HCT116 (cell line): Measurements from ENCODE around the gene UVSSA. TPM values are rescaled to one million over a fixed set of nuclear protein-coding genes. Genes with fewer than 3 reads are reported as not detected.

Experiments used
- ATAC-seq: fragments of 200-7000 bp; cut with Tn5 transposase; 2 replicates; pipeline ENCODE4 v1.9.1; 2020; ENCODE audit warnings: mild to moderate bottlenecking, moderate library complexity
- BruUV-seq: library from RNA; stranded (reverse); fragments of 400-500 nt; replicated peaks from 2 replicates; lab custom pipeline; 2021; lab: Mats Ljungman, UMichigan
- CTCF ChIA-PET: fragments of 300-600 bp; sonication (Branson Sonifier 250); formaldehyde crosslinking; loops from one replicate; lab custom pipeline; 2021; ENCODE audit warnings: antibody characterized with exemption; lab: Charles Lee
- POLR2A ChIA-PET: fragments of 300-600, 350-600 bp; sonication (Branson Sonifier 250); formaldehyde crosslinking; loops from one replicate; lab custom pipeline; 2021; ENCODE audit warnings: antibody characterized with exemption; lab: Charles Lee
- RAD21 ChIA-PET, 2 experiments: fragments of 300-600 bp; sonication (Branson Sonifier 250); formaldehyde crosslinking; loops; one replicate each; lab custom pipeline; 2023; ENCODE audit warnings: low total read pairs in 2 of 2; ENCODE audit not compliant: uncharacterized antibody in 2 of 2, unreplicated experiment in 2 of 2, low non-redundant PET in 1 of 2; lab: Charles Lee
- DNase-seq: peaks from one replicate; pipeline ENCODE4 v3.0.0-alpha.2; 2010; ENCODE audit warnings: low read depth, low spot score
- H2AFZ ChIP-seq: fragments of 200-600 bp; shearing (Covaris generic), sonication (generic); 2 replicates; pipeline ENCODE4 v1.6.1; 2017; ENCODE audit warnings: low read depth, mixed run types, mixed read lengths, antibody characterized with exemption, low read length; ENCODE audit not compliant: poor library complexity, severe bottlenecking
- H3K27ac ChIP-seq: 2 replicates; pipeline ENCODE4 v1.5.1; 2012; ENCODE audit warnings: low read depth, low read length
- H3K27me3 ChIP-seq: fragments of 200-600 bp; sonication (generic); 2 replicates; pipeline ENCODE4 v1.6.1; 2016; ENCODE audit warnings: mixed run types, low read length, mixed read lengths; ENCODE audit not compliant: insufficient read depth
- H3K36me3 ChIP-seq, 2 experiments: fragments of 200-500 bp in 1 of 2; fragments of 200-600 bp in 1 of 2; sonication (Bioruptor generic) in 1 of 2; sonication (generic) in 1 of 2; 2 replicates each; pipeline versions ENCODE4 v1.5.1 to v1.6.1; 2014 to 2016; ENCODE audit warnings: low read length in 2 of 2, inconsistent platforms in 1 of 2, mixed read lengths in 1 of 2, mixed run types in 1 of 2; ENCODE audit not compliant: insufficient read depth in 2 of 2, control insufficient read depth in 1 of 2
- H3K4me1 ChIP-seq, 2 experiments: fragments of 200-600 bp in 1 of 2; sonication (generic) in 1 of 2; 2 replicates each; pipeline versions ENCODE4 v1.5.1 to v1.6.1; 2012 to 2017; ENCODE audit warnings: low read length in 2 of 2, inconsistent platforms in 1 of 2, mild to moderate bottlenecking in 1 of 2, mixed read lengths in 1 of 2, mixed run types in 1 of 2, moderate library complexity in 1 of 2; ENCODE audit not compliant: insufficient read depth in 2 of 2, control insufficient read depth in 1 of 2
- H3K4me2 ChIP-seq: fragments of 200-600 bp; sonication (generic); 2 replicates; pipeline ENCODE4 v1.6.1; 2017; ENCODE audit warnings: mixed run types, low read length, mixed read lengths
- H3K4me3 ChIP-seq, 2 experiments: fragments of 200-600 bp in 1 of 2; sonication (generic) in 1 of 2; replicated peaks in 1 of 2; 2 replicates each; pipeline ENCODE4 v1.5.1; 2011 to 2016; ENCODE audit warnings: low read length in 2 of 2, control low read depth in 1 of 2, low read depth in 1 of 2, mild to moderate bottlenecking in 1 of 2, mixed read lengths in 1 of 2, mixed run types in 1 of 2
- H3K79me2 ChIP-seq: fragments of 200-600 bp; sonication (generic); 2 replicates; pipeline ENCODE4 v1.6.1; 2017; ENCODE audit warnings: mild to moderate bottlenecking, mixed run types, low read length, moderate library complexity, mixed read lengths; ENCODE audit not compliant: insufficient read depth
- H3K9ac ChIP-seq: fragments of 200-600 bp; sonication (generic); 2 replicates; pipeline ENCODE4 v1.6.1; 2016; ENCODE audit warnings: low read length, mixed read lengths
- H3K9me2 ChIP-seq: fragments of 200-600 bp; sonication (generic), shearing (Covaris generic); 2 replicates; pipeline ENCODE4 v1.6.1; 2017; ENCODE audit warnings: mixed run types, mild to moderate bottlenecking, moderate library complexity; ENCODE audit not compliant: insufficient read depth
- H3K9me3 ChIP-seq, 2 experiments: fragments of 200-500 bp in 1 of 2; fragments of 200-600 bp in 1 of 2; sonication (Bioruptor generic) in 1 of 2; sonication (generic) in 1 of 2; 2 replicates each; pipeline ENCODE4 v1.6.1; 2014 to 2017; ENCODE audit warnings: low read length in 2 of 2, mixed read lengths in 2 of 2, inconsistent platforms in 1 of 2, low read depth in 1 of 2, mild to moderate bottlenecking in 1 of 2, mixed run types in 1 of 2, moderate library complexity in 1 of 2; ENCODE audit not compliant: control insufficient read depth in 1 of 2, insufficient read depth in 1 of 2
- H4K20me1 ChIP-seq: fragments of 200-600 bp; sonication (generic), shearing (Covaris generic); 2 replicates; pipeline ENCODE4 v1.6.1; 2017; ENCODE audit warnings: mixed run types, mild to moderate bottlenecking, moderate library complexity; ENCODE audit not compliant: insufficient read depth
- ATF3 ChIP-seq: IDR thresholded peaks from 2 replicates; pipeline ENCODE4 v1.6.1; 2012
- CBX3 ChIP-seq: IDR thresholded peaks from 2 replicates; pipeline ENCODE4 v1.6.1; 2012; ENCODE audit warnings: low read depth
- CEBPB ChIP-seq: IDR thresholded peaks from 2 replicates; pipeline ENCODE4 v1.6.1; 2012; ENCODE audit warnings: low read depth
- EGR1 ChIP-seq: IDR thresholded peaks from 2 replicates; pipeline ENCODE4 v1.6.1; 2012; ENCODE audit warnings: low read depth
- ELF1 ChIP-seq: IDR thresholded peaks from 2 replicates; pipeline ENCODE4 v1.6.1; 2012; ENCODE audit warnings: low read depth, borderline replicate concordance
- EZH2 ChIP-seq: fragments of 200-600 bp; sonication (generic); IDR thresholded peaks from 2 replicates; pipeline ENCODE4 v1.6.1; 2017; ENCODE audit warnings: antibody characterized with exemption, mixed run types
- EZH2phosphoT487 ChIP-seq: fragments of 200-600 bp; IDR thresholded peaks from 2 replicates; pipeline ENCODE4 v1.6.1; 2018; ENCODE audit warnings: antibody characterized with exemption, borderline replicate concordance
- FOSL1 ChIP-seq: IDR thresholded peaks from 2 replicates; pipeline ENCODE4 v1.6.1; 2012; ENCODE audit warnings: low read depth
- JUND ChIP-seq: IDR thresholded peaks from 2 replicates; pipeline ENCODE4 v1.6.1; 2012
- MAX ChIP-seq: IDR thresholded peaks from 2 replicates; pipeline ENCODE4 v1.6.1; 2012
- POLR2AphosphoS5 ChIP-seq: IDR thresholded peaks from 2 replicates; pipeline ENCODE4 v1.6.1; 2011; ENCODE audit warnings: mild to moderate bottlenecking, low read depth, low read length, moderate library complexity
- RAD21 ChIP-seq: IDR thresholded peaks from 2 replicates; pipeline ENCODE4 v1.6.1; 2012; ENCODE audit warnings: low read depth, mild to moderate bottlenecking
- REST ChIP-seq: IDR thresholded peaks from 2 replicates; pipeline ENCODE4 v1.6.1; 2012; ENCODE audit warnings: low read depth
- SIN3A ChIP-seq: IDR thresholded peaks from 2 replicates; pipeline ENCODE4 v1.6.1; 2012; ENCODE audit warnings: low read depth
- SP1 ChIP-seq: IDR thresholded peaks from 2 replicates; pipeline ENCODE4 v1.6.1; 2012; ENCODE audit warnings: low read depth
- TCF7L2 ChIP-seq: IDR thresholded peaks from 2 replicates; pipeline ENCODE4 v1.7.0; 2011; ENCODE audit warnings: borderline replicate concordance, inconsistent platforms; ENCODE audit not compliant: insufficient read depth, insufficient read length; ENCODE audit errors: extremely low read depth
- YY1 ChIP-seq: IDR thresholded peaks from 2 replicates; pipeline ENCODE4 v1.6.1; 2011; ENCODE audit warnings: low read length, low read depth, moderate library complexity, mild to moderate bottlenecking; ENCODE audit not compliant: insufficient replicate concordance; ENCODE audit errors: extremely low read depth
- ZBTB33 ChIP-seq: IDR thresholded peaks from 2 replicates; pipeline ENCODE4 v1.6.1; 2011; ENCODE audit warnings: mild to moderate bottlenecking, low read length, moderate library complexity; ENCODE audit not compliant: insufficient replicate concordance; ENCODE audit errors: extremely low read depth
- ZFX ChIP-seq: fragments of 450-650 bp; IDR thresholded peaks from 2 replicates; pipeline ENCODE4 v1.6.1; 2017
- ZNF274 ChIP-seq: fragments of 200-500 bp; sonication (Bioruptor generic); IDR thresholded peaks from 2 replicates; pipeline ENCODE4 v1.6.1; 2014; ENCODE audit warnings: mild to moderate bottlenecking, low read depth, low read length, inconsistent platforms
- intact Hi-C: fragments of 100-400 bp; cut with micrococcal nuclease; formaldehyde crosslinking; loops from 2 replicates; pipeline ENCODE4 v1.10.0; 2022
- total RNA-seq: library from RNA; stranded (reverse); gene quantifications from one replicate; pipeline ENCODE4 v1.2.1, GENCODE V29; 2021; ENCODE audit not compliant: unreplicated experiment

The UVSSA gene
- total RNA-seq, 1 experiment from 2014 or later: 30.5 TPM

- ChIA-PET RAD21 (no interaction called here), CTCF (no interaction called here), POLR2A (no interaction called here)
- Histone ChIP-seq H3K9me3 (no peaks in the 10 kb centered on the region; a peak in 1 of 4 replicates), H3K79me2 (no peaks in the 10 kb centered on the region), H2AFZ (no peak overlapping the region), H3K4me1 (no peaks in the 10 kb centered on the region), H3K27me3 (no peaks in the 10 kb centered on the region), H3K27ac (no peak overlapping the region), H4K20me1 (no peaks in the 10 kb centered on the region), H3K36me3 (no peaks in the 10 kb centered on the region), H3K4me3 (no peak overlapping the region), H3K4me2 (no peak overlapping the region), H3K9ac (no peak overlapping the region), H3K9me2 (no peaks in the 10 kb centered on the region)
- ATAC-seq: peak; percentile 80
- no peak for DNase-seq
- intact Hi-C loops: no loop called here
- no TSS peak for BruUV-seq
- TF ChIP-seq SIN3A (peak; percentile 93), EZH2 (no peak), TCF7L2 (peak; percentile 52), RAD21 (no peak), ELF1 (no peak), REST (no peak; the same call in none of the 2 replicates), ZNF274 (no peak), POLR2AphosphoS5 (peak; percentile 57; the same call in 1 of the 2 replicates), FOSL1 (no peak), EZH2phosphoT487 (no peak), ZBTB33 (no peak), ZFX (no peak), SP1 (no peak), JUND (no peak), MAX (peak; percentile 78), CBX3 (peak; percentile 58; the same call in 1 of the 2 replicates), CEBPB (no peak), EGR1 (peak; percentile 61; the same call in 1 of the 2 replicates), YY1 (no peak), ATF3 (no peak)
Measured at GRCh38 chr4:1410491-1411325, 63.7 kb downstream of the UVSSA start.
